ENCODE measurements around the gene MSMP. TPM values are rescaled to one million over a fixed set of nuclear protein-coding genes. Genes with fewer than 3 reads are reported as not detected.

The MSMP gene
- total and polyA plus RNA-seq, 2 donors: 0.25 TPM; not detected in 1

DNA sequence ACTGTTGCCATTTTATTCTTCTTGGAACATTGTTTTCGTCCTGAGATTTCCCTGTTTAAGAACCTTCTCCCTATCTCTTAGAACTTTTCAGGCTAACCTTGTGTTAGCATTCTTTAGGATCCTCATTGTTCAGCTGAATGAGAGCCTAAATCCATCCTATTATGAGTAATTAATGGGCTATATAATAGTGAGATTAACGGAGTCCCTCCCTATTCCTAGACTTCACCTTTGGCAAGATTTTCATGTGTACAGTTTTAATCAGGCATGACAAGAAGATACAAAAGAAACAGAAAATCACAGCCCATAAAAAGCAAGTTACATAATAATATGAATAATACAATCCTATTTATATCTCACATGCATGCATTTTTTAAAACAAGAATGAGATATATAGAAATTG lies 9.1 kb upstream of the MSMP start:
- no peak for DNase-seq (ENCODE audit: low read depth in 6 of 9, low spot score in 9 of 9)
- H3K27me3 ChIP-seq (ENCODE audit: control insufficient read depth in 2 of 2, insufficient read depth in 1 of 2, low read length in 1 of 2): no peaks in the 10 kb centered on the region
- no peaks in the 10 kb centered on the region for H3K36me3 ChIP-seq (ENCODE audit: control insufficient read depth in 2 of 2, insufficient read depth in 2 of 2, low read length in 1 of 2)
- no peak overlapping the region for H3K4me3 ChIP-seq (ENCODE audit: low read length in 2 of 2)
- no peak overlapping the region for H3K27ac ChIP-seq (ENCODE audit: low read depth in 1 of 2, low read length in 1 of 2)
- H3K9me3 ChIP-seq (ENCODE audit: control insufficient read depth in 2 of 2, insufficient read depth in 1 of 2, low read length in 1 of 2): no peaks in the 10 kb centered on the region
- WGBS: 97% methylated on average over 2 of the region's 2 CpGs
- H3K4me1 ChIP-seq (ENCODE audit: control insufficient read depth in 2 of 2, insufficient read depth in 2 of 2, low read length in 2 of 2): no peaks in the 10 kb centered on the region

DNA sequence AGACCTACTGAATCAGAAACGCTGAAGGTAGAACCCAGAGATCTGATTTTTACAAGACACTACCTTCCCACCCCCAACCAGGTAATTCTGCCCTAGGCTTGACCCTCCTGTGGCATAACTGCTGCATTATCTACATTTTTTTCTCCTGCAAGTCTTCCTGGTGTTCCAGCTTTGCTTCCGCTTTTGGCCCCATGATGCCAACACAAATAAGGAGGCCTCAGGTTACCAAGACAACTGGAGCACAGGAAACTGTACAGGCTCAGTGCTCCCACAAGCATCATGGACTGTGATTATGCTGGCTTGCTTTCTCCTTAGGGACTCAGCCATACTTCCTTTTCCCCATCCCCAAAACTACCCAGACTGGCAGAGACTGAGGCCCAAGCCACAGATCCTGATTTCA lies 6.6 kb upstream of the MSMP start:
- H3K9me3 ChIP-seq (ENCODE audit: control insufficient read depth in 2 of 2, insufficient read depth in 1 of 2, low read length in 1 of 2): no peaks in the 10 kb centered on the region
- H3K4me1 ChIP-seq (ENCODE audit: control insufficient read depth in 2 of 2, insufficient read depth in 2 of 2, low read length in 2 of 2): peaks cover 6 to 14% of the 10 kb centered on the region in 2 donors
- H3K27me3 ChIP-seq (ENCODE audit: control insufficient read depth in 2 of 2, insufficient read depth in 1 of 2, low read length in 1 of 2): no peaks in the 10 kb centered on the region
- H3K36me3 ChIP-seq (ENCODE audit: control insufficient read depth in 2 of 2, insufficient read depth in 2 of 2, low read length in 1 of 2): no peaks in the 10 kb centered on the region
- WGBS: 61% methylated on average over 2 of the region's 2 CpGs
- H3K27ac ChIP-seq (ENCODE audit: low read depth in 1 of 2, low read length in 1 of 2): no peak overlapping the region
- no peak overlapping the region for H3K4me3 ChIP-seq (ENCODE audit: low read length in 2 of 2)
- no peak for DNase-seq (ENCODE audit: low read depth in 6 of 9, low spot score in 9 of 9)

DNA sequence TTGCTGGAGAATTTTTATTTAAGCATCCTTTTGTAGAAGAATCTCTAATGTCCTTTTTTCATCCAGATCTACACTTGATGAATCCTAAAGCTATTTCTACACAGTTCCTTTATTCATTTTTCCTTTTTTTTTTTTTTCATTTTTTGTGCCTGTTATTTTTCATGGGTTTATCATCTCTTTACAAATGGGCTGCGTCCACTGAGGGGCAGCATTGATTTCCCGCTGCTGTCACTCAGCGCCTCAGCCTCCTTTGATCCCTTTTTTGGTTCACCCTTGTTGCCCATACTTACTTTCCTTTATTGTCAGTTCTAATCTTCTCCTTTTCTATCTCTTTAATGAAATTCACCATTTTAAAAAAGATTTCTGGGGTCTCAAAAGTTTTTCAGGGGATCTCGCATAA lies 5.7 kb upstream of the MSMP start:
- no peaks in the 10 kb centered on the region for H3K9me3 ChIP-seq (ENCODE audit: control insufficient read depth in 2 of 2, insufficient read depth in 1 of 2, low read length in 1 of 2)
- peaks cover 6 to 14% of the 10 kb centered on the region in 2 donors for H3K4me1 ChIP-seq (ENCODE audit: control insufficient read depth in 2 of 2, insufficient read depth in 2 of 2, low read length in 2 of 2)
- H3K27me3 ChIP-seq (ENCODE audit: control insufficient read depth in 2 of 2, insufficient read depth in 1 of 2, low read length in 1 of 2): no peaks in the 10 kb centered on the region
- DNase-seq (ENCODE audit: low read depth in 6 of 9, low spot score in 9 of 9): no peak
- no peak overlapping the region for H3K27ac ChIP-seq (ENCODE audit: low read depth in 1 of 2, low read length in 1 of 2)
- 97% methylated on average over 4 of the region's 4 CpGs for WGBS
- H3K4me3 ChIP-seq (ENCODE audit: low read length in 2 of 2): no peak overlapping the region
- H3K36me3 ChIP-seq (ENCODE audit: control insufficient read depth in 2 of 2, insufficient read depth in 2 of 2, low read length in 1 of 2): no peaks in the 10 kb centered on the region

DNA sequence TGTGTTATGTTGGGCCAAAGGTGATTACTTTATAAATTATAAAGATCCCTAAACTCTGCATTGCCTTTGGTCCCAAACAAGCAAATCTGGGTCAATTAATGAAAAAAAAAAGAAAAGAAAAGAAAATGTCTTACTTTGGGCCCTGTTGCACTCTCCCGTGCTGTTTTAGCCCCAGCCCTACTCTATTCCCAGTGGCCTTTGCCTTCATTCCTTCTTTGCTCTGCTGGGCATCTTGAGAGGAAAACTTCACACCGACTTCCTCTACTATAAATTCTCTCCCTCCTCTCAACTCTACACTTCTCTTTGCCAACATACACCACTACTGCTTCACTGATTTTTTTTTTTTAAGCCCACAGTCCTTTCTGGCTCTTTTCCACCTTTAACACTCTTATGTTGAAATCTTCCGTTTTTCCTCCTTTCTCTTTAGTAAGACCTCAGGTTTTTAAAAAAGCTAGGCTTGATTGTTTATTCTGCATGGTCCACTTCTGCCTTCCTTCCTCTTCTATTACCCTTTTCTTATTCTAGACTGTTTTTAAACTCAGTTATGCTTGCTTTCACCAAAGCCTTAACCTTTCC lies 4.5 kb upstream of the MSMP start:
- WGBS: 48% methylated on average over 3 of the region's 3 CpGs
- peaks cover 6 to 14% of the 10 kb centered on the region in 2 donors for H3K4me1 ChIP-seq (ENCODE audit: control insufficient read depth in 2 of 2, insufficient read depth in 2 of 2, low read length in 2 of 2)
- no peak overlapping the region for H3K27ac ChIP-seq (ENCODE audit: low read depth in 1 of 2, low read length in 1 of 2)
- DNase-seq (ENCODE audit: low read depth in 6 of 9, low spot score in 9 of 9): no peak
- H3K27me3 ChIP-seq (ENCODE audit: control insufficient read depth in 2 of 2, insufficient read depth in 1 of 2, low read length in 1 of 2): no peaks in the 10 kb centered on the region
- H3K4me3 ChIP-seq (ENCODE audit: low read length in 2 of 2): no peak overlapping the region
- H3K36me3 ChIP-seq (ENCODE audit: control insufficient read depth in 2 of 2, insufficient read depth in 2 of 2, low read length in 1 of 2): peaks cover 6 to 8% of the 10 kb centered on the region in 2 donors
- no peaks in the 10 kb centered on the region for H3K9me3 ChIP-seq (ENCODE audit: control insufficient read depth in 2 of 2, insufficient read depth in 1 of 2, low read length in 1 of 2)

DNA sequence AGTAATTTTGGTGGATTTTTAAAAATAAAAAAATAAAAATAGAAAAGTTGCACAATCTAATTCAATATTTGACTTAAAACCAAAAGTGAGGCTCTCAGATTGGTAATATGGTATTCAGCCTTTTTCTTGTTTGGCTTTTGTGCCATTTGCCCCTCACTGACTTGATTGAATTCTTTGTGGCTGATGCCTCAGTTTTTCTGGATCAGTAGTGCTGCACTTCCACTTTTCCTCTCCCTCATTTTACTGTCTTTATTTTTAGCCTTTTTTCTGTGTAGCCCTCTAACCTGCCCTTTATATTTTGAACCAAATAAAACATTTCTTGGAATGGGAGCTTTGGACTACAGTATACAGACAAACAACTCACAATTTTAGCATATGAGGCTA lies 3.8 kb upstream of the MSMP start:
- DNase-seq (ENCODE audit: low read depth in 6 of 9, low spot score in 9 of 9): no peak
- H3K4me1 ChIP-seq (ENCODE audit: control insufficient read depth in 2 of 2, insufficient read depth in 2 of 2, low read length in 2 of 2): peaks cover 6 to 14% of the 10 kb centered on the region in 2 donors
- H3K4me3 ChIP-seq (ENCODE audit: low read length in 2 of 2): peak overlapping the region in 1 of 2 donors; percentile 64
- H3K36me3 ChIP-seq (ENCODE audit: control insufficient read depth in 2 of 2, insufficient read depth in 2 of 2, low read length in 1 of 2): peaks cover 12 to 15% of the 10 kb centered on the region in 2 donors
- H3K9me3 ChIP-seq (ENCODE audit: control insufficient read depth in 2 of 2, insufficient read depth in 1 of 2, low read length in 1 of 2): no peaks in the 10 kb centered on the region
- no peak overlapping the region for H3K27ac ChIP-seq (ENCODE audit: low read depth in 1 of 2, low read length in 1 of 2)
- no peaks in the 10 kb centered on the region for H3K27me3 ChIP-seq (ENCODE audit: control insufficient read depth in 2 of 2, insufficient read depth in 1 of 2, low read length in 1 of 2)

DNA sequence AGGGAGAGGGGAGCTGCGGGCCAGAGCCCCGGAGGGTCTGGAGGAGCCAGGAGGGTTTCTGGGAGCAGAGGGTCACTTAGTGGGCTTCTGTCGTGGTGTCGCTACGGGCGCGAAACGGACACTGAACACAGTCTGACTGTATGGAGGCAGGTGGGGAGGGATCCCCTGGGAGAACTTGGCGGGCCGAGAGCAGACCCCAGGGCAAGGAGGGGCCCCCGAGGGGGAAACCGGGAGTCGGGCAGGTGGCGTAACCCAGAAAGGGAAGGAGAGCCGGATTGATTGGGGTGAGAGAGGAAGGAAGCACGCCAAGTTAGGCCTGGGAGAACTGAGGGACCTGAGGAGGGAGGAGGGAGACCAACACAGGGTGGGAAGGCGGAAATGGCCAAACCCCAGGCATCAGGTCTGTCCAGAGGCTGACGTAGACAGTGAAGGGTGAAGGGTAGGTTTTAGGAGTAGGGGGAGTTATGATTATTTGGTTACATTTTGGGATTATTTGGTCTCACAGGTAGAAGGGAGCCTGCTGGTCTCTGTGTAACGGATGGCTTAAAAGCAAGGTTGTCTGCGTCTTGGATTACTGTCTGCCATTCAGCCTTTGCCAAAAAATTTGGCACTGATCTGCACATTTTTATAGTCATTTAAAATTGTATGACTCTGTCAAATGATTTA lies 3.3 kb upstream of the MSMP start:
- no peaks in the 10 kb centered on the region for H3K27me3 ChIP-seq (ENCODE audit: control insufficient read depth in 2 of 2, insufficient read depth in 1 of 2, low read length in 1 of 2)
- 7% methylated on average over 20 of the region's 20 CpGs for WGBS
- peak in 4 of 9 donors; percentile 12 to 52 (median 20) for DNase-seq (ENCODE audit: low read depth in 6 of 9, low spot score in 9 of 9)

DNA sequence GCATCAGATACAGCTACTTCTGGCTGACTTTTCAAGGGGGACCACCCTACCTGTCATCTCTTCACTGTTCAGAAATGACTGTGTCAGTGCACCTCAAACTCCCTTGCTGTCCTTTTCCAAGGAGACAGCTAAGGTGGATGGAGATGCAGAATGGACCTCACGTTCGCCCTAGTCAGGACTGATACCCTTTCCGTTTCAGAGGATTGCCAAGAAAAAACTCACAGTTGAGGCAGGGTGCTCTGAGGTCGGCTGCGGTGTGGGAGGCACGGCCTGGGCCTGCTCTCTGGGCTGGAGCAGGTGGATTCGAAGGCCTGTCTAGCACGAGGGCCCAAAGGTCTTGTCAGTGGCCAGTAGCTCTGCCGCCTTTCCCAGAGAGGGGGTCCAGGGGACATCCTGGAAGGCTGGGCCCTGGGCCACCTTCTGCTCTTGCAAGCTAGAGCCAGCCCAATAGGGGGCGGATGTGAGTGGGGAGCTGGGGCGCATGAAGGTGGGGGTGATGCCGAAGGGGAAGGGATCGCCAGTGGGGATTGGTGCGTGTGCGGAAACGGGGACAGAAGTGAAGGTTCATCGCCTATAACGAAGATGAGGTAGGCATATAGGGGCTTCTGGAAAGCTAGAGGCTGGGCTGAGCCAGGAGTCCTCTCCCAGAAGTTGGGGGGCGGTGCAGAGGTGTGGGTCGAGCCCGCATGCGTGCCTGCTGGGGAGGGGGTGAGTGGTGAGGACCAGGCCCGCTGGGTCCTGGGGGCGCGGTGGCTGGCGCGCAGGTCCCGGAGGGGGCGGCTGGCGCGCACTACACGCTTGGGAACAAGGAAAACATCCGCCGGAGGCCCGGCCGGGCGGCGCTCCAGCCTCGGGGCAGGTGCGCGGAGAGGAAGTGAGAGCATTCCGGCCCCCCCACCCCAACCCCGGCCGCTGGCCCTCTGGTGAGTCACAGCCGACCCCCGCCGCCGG lies 2.5 kb upstream of the MSMP start:
- 6% methylated on average over 48 of the region's 48 CpGs for WGBS
- DNase-seq (ENCODE audit: low read depth in 6 of 9, low spot score in 9 of 9): peak in 7 of 9 donors; percentile 54 to 86 (median 66)
- Histone ChIP-seq H3K27ac (ENCODE audit: low read depth in 1 of 2, low read length in 1 of 2) (peak overlapping the region; percentile 32 to 55), H3K9me3 (ENCODE audit: control insufficient read depth in 2 of 2, insufficient read depth in 1 of 2, low read length in 1 of 2) (no peaks in the 10 kb centered on the region), H3K4me1 (ENCODE audit: control insufficient read depth in 2 of 2, insufficient read depth in 2 of 2, low read length in 2 of 2) (peaks cover 6 to 14% of the 10 kb centered on the region in 2 donors), H3K27me3 (ENCODE audit: control insufficient read depth in 2 of 2, insufficient read depth in 1 of 2, low read length in 1 of 2) (no peaks in the 10 kb centered on the region), H3K4me3 (ENCODE audit: low read length in 2 of 2) (peak overlapping the region; percentile 56 to 64), H3K36me3 (ENCODE audit: control insufficient read depth in 2 of 2, insufficient read depth in 2 of 2, low read length in 1 of 2) (peaks cover 24 to 28% of the 10 kb centered on the region in 2 donors)

More for the DNA sequence above, 3.3 kb upstream of the MSMP start:
- Histone ChIP-seq H3K4me1 (ENCODE audit: control insufficient read depth in 2 of 2, insufficient read depth in 2 of 2, low read length in 2 of 2) (peaks cover 6 to 14% of the 10 kb centered on the region in 2 donors), H3K27ac (ENCODE audit: low read depth in 1 of 2, low read length in 1 of 2) (peak overlapping the region; percentile 55 to 56), H3K4me3 (ENCODE audit: low read length in 2 of 2) (peak overlapping the region; percentile 56 to 64), H3K36me3 (ENCODE audit: control insufficient read depth in 2 of 2, insufficient read depth in 2 of 2, low read length in 1 of 2) (peaks cover 16 to 20% of the 10 kb centered on the region in 2 donors), H3K9me3 (ENCODE audit: control insufficient read depth in 2 of 2, insufficient read depth in 1 of 2, low read length in 1 of 2) (no peaks in the 10 kb centered on the region)

DNA sequence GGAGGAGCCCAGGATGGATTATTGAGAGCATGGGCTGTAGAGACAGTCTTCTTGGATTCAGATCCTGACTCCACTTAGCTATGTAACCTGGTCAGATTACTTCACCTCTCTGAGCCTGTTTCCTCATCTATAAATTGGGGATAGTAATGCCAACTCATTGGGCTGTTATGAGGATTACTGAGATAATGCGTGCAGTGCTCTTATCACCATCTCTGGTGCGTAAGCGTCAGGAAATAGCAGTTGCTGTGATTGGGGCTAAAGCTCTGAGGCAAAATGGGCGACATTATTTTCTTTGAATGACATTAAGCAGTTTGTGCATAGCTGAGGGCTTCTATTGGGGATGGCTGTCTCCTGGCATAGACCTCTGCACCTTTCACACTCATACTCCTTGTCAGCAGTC lies 995 bp upstream of the MSMP start:
- no peaks in the 10 kb centered on the region for H3K9me3 ChIP-seq (ENCODE audit: control insufficient read depth in 2 of 2, insufficient read depth in 1 of 2, low read length in 1 of 2)
- no peak overlapping the region for H3K4me3 ChIP-seq (ENCODE audit: low read length in 2 of 2)
- no peak for DNase-seq (ENCODE audit: low read depth in 6 of 9, low spot score in 9 of 9)
- H3K4me1 ChIP-seq (ENCODE audit: control insufficient read depth in 2 of 2, insufficient read depth in 2 of 2, low read length in 2 of 2): peaks cover 6 to 16% of the 10 kb centered on the region in 2 donors
- WGBS: 98% methylated on average over 4 of the region's 4 CpGs
- H3K36me3 ChIP-seq (ENCODE audit: control insufficient read depth in 2 of 2, insufficient read depth in 2 of 2, low read length in 1 of 2): peaks cover 31 to 34% of the 10 kb centered on the region in 2 donors
- H3K27ac ChIP-seq (ENCODE audit: low read depth in 1 of 2, low read length in 1 of 2): no peak overlapping the region
- H3K27me3 ChIP-seq (ENCODE audit: control insufficient read depth in 2 of 2, insufficient read depth in 1 of 2, low read length in 1 of 2): no peaks in the 10 kb centered on the region

DNA sequence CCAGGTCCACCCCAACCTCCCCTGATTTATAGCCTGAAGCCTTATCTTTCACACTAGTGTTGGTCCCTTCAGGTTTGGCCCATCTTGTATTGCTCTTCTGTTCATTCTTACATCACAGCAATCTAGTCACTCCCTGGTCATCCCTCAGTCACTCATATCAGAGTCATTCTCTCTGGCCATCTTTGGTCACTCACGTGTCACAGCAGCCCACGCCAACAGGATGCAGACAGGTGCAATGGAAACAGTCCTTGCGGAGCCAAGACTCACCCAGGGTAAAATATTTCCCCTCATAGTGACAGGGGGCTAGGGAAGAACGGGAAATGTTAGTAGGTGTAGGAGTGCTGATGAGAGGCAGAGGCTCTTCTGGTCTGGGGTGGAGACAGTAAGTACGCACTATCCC lies 610 bp downstream of the MSMP start:
- H3K27me3 ChIP-seq (ENCODE audit: control insufficient read depth in 2 of 2, insufficient read depth in 1 of 2, low read length in 1 of 2): no peaks in the 10 kb centered on the region
- peaks cover 10 to 25% of the 10 kb centered on the region in 2 donors for H3K4me1 ChIP-seq (ENCODE audit: control insufficient read depth in 2 of 2, insufficient read depth in 2 of 2, low read length in 2 of 2)
- 97% methylated on average over 5 of the region's 5 CpGs for WGBS

More for the DNA sequence above, 610 bp downstream of the MSMP start:
- Histone ChIP-seq H3K4me3 (ENCODE audit: low read length in 2 of 2) (no peak overlapping the region), H3K36me3 (ENCODE audit: control insufficient read depth in 2 of 2, insufficient read depth in 2 of 2, low read length in 1 of 2) (peaks cover 31 to 34% of the 10 kb centered on the region in 2 donors), H3K9me3 (ENCODE audit: control insufficient read depth in 2 of 2, insufficient read depth in 1 of 2, low read length in 1 of 2) (no peaks in the 10 kb centered on the region), H3K27ac (ENCODE audit: low read depth in 1 of 2, low read length in 1 of 2) (no peak overlapping the region)
- DNase-seq (ENCODE audit: low read depth in 6 of 9, low spot score in 9 of 9): no peak

Data from thymus (tissue), 11 donors.